Ovary (tissue), 9 donors: Measurements from ENCODE around the gene MZT1. TPM values are rescaled to one million over a fixed set of nuclear protein-coding genes. Genes with fewer than 3 reads are reported as not detected.

ENCODE experiments used
- DNase-seq, 5 donors: peaks; one replicate each; pipeline ENCODE4 v3.0.0-alpha.2; 2019 to 2020
- H3K27ac ChIP-seq, 2 donors: fragments of 200-600 bp; one replicate each; pipeline versions ENCODE4 v1.5.1 to v1.8.0; 2019 to 2022
- H3K27me3 ChIP-seq: fragments of 200-600 bp; one replicate; pipeline ENCODE4 v1.8.0; 2022
- H3K36me3 ChIP-seq: fragments of 200-600 bp; sonication (generic); one replicate; pipeline ENCODE4 v1.5.1; 2019
- H3K4me1 ChIP-seq: one replicate; pipeline ENCODE4 v1.8.1; 2013; ENCODE audit warnings: mild to moderate bottlenecking, moderate library complexity; ENCODE audit not compliant: insufficient read depth
- H3K4me3 ChIP-seq: fragments of 200-600 bp; sonication (generic); one replicate; pipeline ENCODE4 v1.5.1; 2017
- H3K9me3 ChIP-seq, 2 donors: fragments of 200-600 bp in 1 of 2; sonication (generic) in 1 of 2; one replicate each; pipeline versions ENCODE4 v1.5.1 to v1.8.1; 2013 to 2019; ENCODE audit warnings: mild to moderate bottlenecking in 1 of 2, moderate library complexity in 1 of 2
- CTCF ChIP-seq, 3 donors: fragments of 450-650 bp in 2 of 3; fragments of 200-600 bp in 1 of 3; IDR thresholded peaks; one replicate each; pipeline versions ENCODE4 v1.5.1 to v1.8.0; 2016 to 2022; ENCODE audit warnings: antibody characterized with exemption in 3 of 3, mild to moderate bottlenecking in 1 of 3
- EP300 ChIP-seq: sonication (generic); formaldehyde crosslinking; IDR thresholded peaks from one replicate; pipeline ENCODE4 v1.6.1; 2017; ENCODE audit warnings: antibody characterized with exemption
- POLR2A ChIP-seq: fragments of 450-650 bp; IDR thresholded peaks from one replicate; pipeline ENCODE4 v1.6.1; 2017; ENCODE audit warnings: antibody characterized with exemption, mild to moderate bottlenecking, moderate library complexity
- WGBS, 3 donors: extraction: QIAGEN DNeasy Blood & Tissue Kit in 1 of 3; methylation state at CpG; one replicate each; pipeline versions ENCODE4 v1.1.5 to v1.1.7; 2013 to 2017; 5-methylcytosine and 5-hydroxymethylcytosine counted together
- intact Hi-C, 4 donors: fragments of 100-400 bp; cut with DNase I; formaldehyde crosslinking; loops; one replicate each; pipeline versions ENCODE4 v1.11.0 to v1.15.1; 2022 to 2023
- polyA plus RNA-seq, 2 donors: library from polyadenylated mRNA; stranded (reverse); fragments of 200-250 nt in 1 of 2; fragments of 350-450 nt in 1 of 2; fragmentation: Illumina TruSeq in 1 of 2; extraction: RNeasy Lipid Tissue Mini Kit (QIAGEN cat#74804) in 1 of 2; gene quantifications; one replicate each; pipeline ENCODE4 v1.2.3, GENCODE V29; 2013 to 2014
- total RNA-seq, 7 donors: library from RNA; depleted of rRNA in 2 of 7; stranded (reverse); fragments of >200 nt in 2 of 7; fragmentation: NEBNext Ultra II Directional in 3 of 7; extraction: Animal tissue kit (Norgen Biotek cat#: 25700) in 3 of 7; gene quantifications; one replicate each; pipeline versions ENCODE4 v1.1.0 to v1.2.4, GENCODE V29; 2016 to 2023
- donor health status: DM: no; HTN: no; CAD: no; lungs with moderate emphysema.
- donor health status: DM: no; HTN: no; CAD: no.
- donor health status: Bipolar disorder and iron deficiency.
- donor health status: DM: yes; HTN: yes; CAD: no.
- donor health status: DM: no; HTN: no; CAD: no.
- donor health status: DM: yes; HTN: yes; CAD: no.

Gene MZT1
- total and polyA plus RNA-seq, 9 donors = 4.2 to 7.3 (median 6.2) TPM

GRCh38 chr13:72694314-72694713, 33.1 kb downstream of the MZT1 start:
- 47 to 57% (median 53%) methylated on average over 8 of the region's 8 CpGs for WGBS, 3 donors
- H3K4me1 ChIP-seq = no peaks in the 10 kb centered on the region
- no peaks in the 10 kb centered on the region for H3K36me3 ChIP-seq
- no peak overlapping the region for H3K4me3 ChIP-seq
- no peaks in the 10 kb centered on the region for H3K27me3 ChIP-seq
- H3K9me3 ChIP-seq = no peaks in the 10 kb centered on the region
- TF ChIP-seq EP300 = no peak
- TF ChIP-seq POLR2A = no peak
- TF ChIP-seq CTCF (IDR thresholded peaks at IDR 0.05) = no peak
- no peak for DNase-seq
- no peak overlapping the region for H3K27ac ChIP-seq
- intact Hi-C loops = loop anchor here in 1 of 4 donors (10.0 kb wide), 1 partner anchor 1730 kb away; no protein-coding TSS in a partner anchor

- H3K4me1 ChIP-seq = no peaks in the 10 kb centered on the region
- no peaks in the 10 kb centered on the region for H3K9me3 ChIP-seq
- no peaks in the 10 kb centered on the region for H3K27me3 ChIP-seq
- intact Hi-C loops = loop anchor here in 1 of 4 donors (10.0 kb wide), 1 partner anchor 1729 kb away; no protein-coding TSS in a partner anchor
- WGBS, 3 donors = 64 to 81% (median 68%) methylated on average over 5 of the region's 5 CpGs
- no peak overlapping the region for H3K27ac ChIP-seq
- no peak for DNase-seq
- no peak overlapping the region for H3K4me3 ChIP-seq
- TF ChIP-seq EP300 = no peak
- TF ChIP-seq POLR2A = no peak
- no peak for TF ChIP-seq CTCF (IDR thresholded peaks at IDR 0.05)
- H3K36me3 ChIP-seq = no peaks in the 10 kb centered on the region
Measured at GRCh38 chr13:72693832-72694231, 33.6 kb downstream of the MZT1 start.

DNA sequence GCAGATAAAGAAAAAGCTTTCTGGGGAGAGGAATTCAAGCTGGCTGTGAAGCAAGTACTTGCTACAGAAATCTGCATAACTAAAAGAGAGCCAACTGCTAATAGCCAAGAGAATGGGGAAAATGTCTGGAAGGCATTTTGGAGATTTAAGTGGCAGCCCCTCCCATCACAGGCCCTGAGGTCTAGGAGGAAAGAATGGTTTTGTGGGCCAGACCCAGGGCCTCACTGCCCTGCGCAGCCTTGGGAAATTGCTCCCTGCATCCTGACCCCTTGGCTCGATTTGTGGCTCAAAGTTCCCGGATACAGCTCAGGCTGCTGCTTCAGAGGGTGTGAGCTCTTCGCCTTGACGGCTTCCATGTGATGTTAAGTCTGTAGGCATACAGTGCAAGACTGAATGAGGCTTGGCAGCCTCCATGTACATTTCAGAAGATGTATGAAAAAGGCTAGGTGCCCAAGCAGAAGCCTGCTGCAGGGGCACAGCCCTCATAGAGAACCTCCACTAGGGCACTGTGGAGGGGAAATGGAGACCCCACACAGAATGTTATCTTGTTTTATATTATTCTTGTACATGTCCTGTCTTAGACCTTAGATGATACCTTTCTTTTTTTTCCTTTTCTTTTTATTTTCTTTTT, 34.4 kb downstream of the MZT1 start:
- no peak overlapping the region for H3K27ac ChIP-seq
- 69 to 75% (median 69%) methylated on average over 5 of the region's 5 CpGs for WGBS, 3 donors
- TF ChIP-seq POLR2A (no peak), CTCF (IDR thresholded peaks at IDR 0.05) (no peak), EP300 (no peak)
- no peaks in the 10 kb centered on the region for H3K27me3 ChIP-seq
- no peaks in the 10 kb centered on the region for H3K36me3 ChIP-seq
- no peak overlapping the region for H3K4me3 ChIP-seq
- DNase-seq = no peak
- H3K4me1 ChIP-seq = no peaks in the 10 kb centered on the region
- intact Hi-C loops = loop anchor here in 1 of 4 donors (10.0 kb wide), 1 partner anchor 1728 kb away; no protein-coding TSS in a partner anchor
- no peaks in the 10 kb centered on the region for H3K9me3 ChIP-seq

DNA sequence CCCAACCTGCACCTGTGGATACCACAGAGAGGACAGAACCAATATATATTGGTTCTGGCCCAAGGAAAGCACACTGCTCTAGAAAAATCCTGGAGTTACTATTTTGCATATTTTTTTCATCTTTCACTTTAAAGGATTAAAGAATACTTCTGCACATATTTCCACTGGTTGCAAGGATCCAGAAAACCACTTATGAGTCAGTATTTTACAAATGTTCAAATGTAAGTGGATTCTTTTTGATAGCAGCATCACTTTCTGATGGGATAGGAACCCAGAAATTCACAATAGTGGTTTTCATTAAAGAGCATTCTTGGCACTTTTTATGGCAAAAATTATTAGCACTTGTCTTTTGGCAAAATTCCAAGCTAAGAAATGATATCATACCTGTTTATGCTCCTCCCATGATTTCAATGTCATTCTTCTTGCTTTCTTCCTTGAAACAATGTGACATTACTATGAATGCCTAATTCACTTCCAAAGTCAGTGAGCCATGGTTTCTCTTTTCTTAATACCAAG, 38.2 kb downstream of the MZT1 start:
- DNase-seq = no peak
- no peaks in the 10 kb centered on the region for H3K36me3 ChIP-seq
- intact Hi-C loops = no loop called here
- H3K4me3 ChIP-seq = no peak overlapping the region
- no peaks in the 10 kb centered on the region for H3K4me1 ChIP-seq
- TF ChIP-seq POLR2A = no peak
- TF ChIP-seq CTCF (IDR thresholded peaks at IDR 0.05) = no peak
- TF ChIP-seq EP300 = no peak
- H3K27me3 ChIP-seq = no peaks in the 10 kb centered on the region
- H3K9me3 ChIP-seq = no peaks in the 10 kb centered on the region
- no peak overlapping the region for H3K27ac ChIP-seq
